OCI-LY7 (cell line): ENCODE data around the gene NCKAP5L.
A peak's percentile ranks its signal among the peaks of the same experiment; 100 is the strongest.

Experiments used
- CTCF ChIP-seq: fragments of 200-600 bp; sonication (generic); conservative IDR thresholded peaks from 2 replicates; pipeline ENCODE4 v1.5.1; 2014; ENCODE audit warnings: mild to moderate bottlenecking, antibody characterized with exemption, low read length, moderate library complexity, mixed read lengths
- EZH2phosphoT487 ChIP-seq: fragments of 200-600 bp; sonication (generic); IDR thresholded peaks from 2 replicates; pipeline ENCODE4 v1.6.1; 2018; ENCODE audit warnings: low read depth, borderline replicate concordance, mild to moderate bottlenecking, mixed run types, antibody characterized with exemption, low read length, moderate library complexity, mixed read lengths

DNA sequence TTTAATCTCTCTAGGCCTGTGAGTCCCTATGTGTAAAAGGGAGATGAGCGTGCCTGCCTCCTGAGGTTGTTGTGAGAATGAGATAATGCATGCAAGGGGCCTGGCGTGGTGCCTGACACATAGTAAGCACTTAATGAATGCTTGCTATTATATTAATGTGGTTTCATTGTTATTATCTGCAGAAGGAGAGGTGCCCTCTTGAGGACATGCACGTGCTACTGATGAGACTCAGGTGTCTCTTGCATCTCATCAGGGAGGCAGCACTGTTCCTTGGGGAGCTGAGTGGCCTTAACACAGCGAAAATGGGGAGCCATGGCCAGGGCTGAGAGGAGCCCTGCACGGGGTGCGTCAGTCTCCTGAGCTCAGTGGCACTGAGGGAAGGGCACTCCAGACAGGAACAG, 44.6 kb upstream of the NCKAP5L start:
- TF ChIP-seq CTCF (0 out of 2 replicates have a peak, but pooled peaks have one; percentile 15), EZH2phosphoT487 (no peak)
